OCI-LY1 (cell line): ENCODE data around the gene ZNF350.
A peak's percentile ranks its signal among the peaks of the same experiment; 100 is the strongest.

Source experiments
- H2AFZ ChIP-seq: fragments of 200-600 bp; sonication (generic), shearing (Covaris generic); 2 replicates; pipeline ENCODE4 v1.6.0; 2014; ENCODE audit warnings: antibody characterized with exemption, mild to moderate bottlenecking, low read length
- H3F3A ChIP-seq: fragments of 200-600 bp; sonication (generic), shearing (Covaris generic); 2 replicates; pipeline ENCODE4 v1.6.0; 2014; ENCODE audit warnings: mild to moderate bottlenecking, antibody characterized with exemption, low read length, moderate library complexity; ENCODE audit not compliant: insufficient read depth
- H3K27ac ChIP-seq: fragments of 200-600 bp; sonication (generic); 2 replicates; pipeline ENCODE4 v1.5.1; 2014; ENCODE audit warnings: low read length, mixed run types, mild to moderate bottlenecking, low read depth; ENCODE audit not compliant: poor library complexity, severe bottlenecking
- H3K27me3 ChIP-seq: fragments of 200-600 bp; sonication (generic); 2 replicates; pipeline ENCODE4 v1.6.0; 2014; ENCODE audit warnings: antibody characterized with exemption, mild to moderate bottlenecking, low read length, moderate library complexity; ENCODE audit not compliant: insufficient read depth
- H3K36me3 ChIP-seq: fragments of 200-600 bp; sonication (generic); 2 replicates; pipeline ENCODE4 v1.6.1; 2014; ENCODE audit warnings: mild to moderate bottlenecking, antibody characterized with exemption, low read length, moderate library complexity, mixed read lengths; ENCODE audit not compliant: insufficient read depth
- H3K4me1 ChIP-seq: fragments of 200-600 bp; sonication (generic); 2 replicates; pipeline ENCODE4 v1.5.1; 2014; ENCODE audit warnings: mild to moderate bottlenecking, low read length, moderate library complexity; ENCODE audit not compliant: insufficient read depth, severe bottlenecking
- H3K4me2 ChIP-seq: fragments of 200-600 bp; sonication (generic), shearing (Covaris generic); 2 replicates; pipeline ENCODE4 v1.6.1; 2014; ENCODE audit warnings: low read length
- H3K4me3 ChIP-seq: fragments of 200-600 bp; sonication (generic); 2 replicates; pipeline ENCODE4 v1.5.1; 2014; ENCODE audit warnings: low read length, low read depth, mild to moderate bottlenecking, mixed read lengths; ENCODE audit not compliant: poor library complexity, severe bottlenecking
- H3K79me2 ChIP-seq: fragments of 200-600 bp; shearing (Covaris generic); 2 replicates; pipeline ENCODE4 v1.6.1; 2016; ENCODE audit warnings: mixed run types, low read length, mixed read lengths; ENCODE audit not compliant: insufficient read depth
- H3K9ac ChIP-seq: fragments of 200-600 bp; sonication (generic), shearing (Covaris generic); 2 replicates; pipeline ENCODE4 v1.6.1; 2014; ENCODE audit warnings: mild to moderate bottlenecking, low read length, mixed read lengths
- H3K9me2 ChIP-seq: fragments of 200-600 bp; sonication (generic), shearing (Covaris generic); 2 replicates; pipeline ENCODE4 v1.6.1; 2014; ENCODE audit warnings: low read depth, mild to moderate bottlenecking, low read length, mixed read lengths
- H3K9me3 ChIP-seq: fragments of 200-600 bp; shearing (Covaris generic); 2 replicates; pipeline ENCODE4 v1.6.1; 2014; ENCODE audit warnings: low read length, mixed read lengths
- H4K20me1 ChIP-seq: fragments of 200-600 bp; sonication (generic), shearing (Covaris generic); 2 replicates; pipeline ENCODE4 v1.6.0; 2016; ENCODE audit warnings: mild to moderate bottlenecking, low read length; ENCODE audit not compliant: insufficient read depth
- EZH2 ChIP-seq: fragments of 200-600 bp; sonication (generic), shearing (Covaris generic); IDR thresholded peaks from 2 replicates; pipeline ENCODE4 v1.8.0; 2017; ENCODE audit warnings: borderline replicate concordance, mixed run types, mild to moderate bottlenecking, antibody characterized with exemption, low read length, moderate library complexity, mixed read lengths
- TF ChIP-seq, protein P1 (sequence below): fragments of 200-600 bp; sonication (generic), shearing (Covaris generic); IDR thresholded peaks from 2 replicates; pipeline ENCODE4 v1.5.1; 2017; ENCODE audit warnings: mild to moderate bottlenecking, antibody characterized with exemption, low read length, moderate library complexity, mixed read lengths

The ZNF350 gene

DNA sequence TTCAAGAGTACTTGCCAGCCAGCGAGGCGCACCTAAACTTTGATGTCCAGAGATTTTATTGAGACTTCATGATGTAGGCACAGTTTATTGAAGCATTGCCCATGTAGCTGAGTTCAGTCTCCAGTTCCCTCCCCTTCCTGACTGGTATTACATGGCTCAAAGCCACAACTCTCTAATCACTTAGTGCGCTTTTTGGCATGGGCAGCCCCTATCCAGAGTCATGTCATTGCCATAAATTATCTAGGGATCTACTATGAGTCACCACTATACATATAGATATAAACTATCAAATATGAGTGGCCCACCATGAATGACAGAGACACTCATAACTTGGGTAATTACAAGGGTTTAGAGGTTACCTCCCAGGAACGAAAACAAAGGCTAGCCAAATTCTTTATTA, 33.9 kb upstream of the ZNF350 start:
- no peaks in the 10 kb centered on the region for H3F3A ChIP-seq

DNA sequence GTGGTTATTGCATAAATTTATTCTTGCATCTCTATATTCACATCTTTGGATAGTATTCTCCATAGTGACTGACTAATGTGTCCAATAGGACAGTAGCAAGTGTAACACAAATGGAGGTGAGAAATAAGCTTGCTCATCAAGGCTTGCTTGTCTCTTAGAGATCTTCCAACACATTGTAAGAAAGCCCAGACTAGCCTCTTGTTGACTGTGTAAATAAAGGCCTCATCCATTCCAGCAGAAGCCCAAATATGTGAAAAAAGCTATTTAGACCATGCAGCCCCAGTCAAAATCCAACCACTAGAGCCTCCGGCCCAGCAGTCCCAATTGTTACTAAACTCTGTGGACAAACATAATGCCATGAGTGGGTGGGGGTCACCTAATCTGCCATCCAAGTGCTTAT, 24.0 kb upstream of the ZNF350 start:
- no peaks in the 10 kb centered on the region for H4K20me1 ChIP-seq
- no peak overlapping the region for H3K27ac ChIP-seq

More for the DNA sequence above, 33.9 kb upstream of the ZNF350 start:
- Histone ChIP-seq H3K27me3 (no peaks in the 10 kb centered on the region), H3K4me1 (no peaks in the 10 kb centered on the region), H3K27ac (no peak overlapping the region), H3K9me3 (peaks cover 57% of the 10 kb centered on the region), H4K20me1 (no peaks in the 10 kb centered on the region), H3K4me3 (no peak overlapping the region), H3K9me2 (no peaks in the 10 kb centered on the region), H3K4me2 (no peak overlapping the region), H3K36me3 (peaks cover 98% of the 10 kb centered on the region), H3K79me2 (no peaks in the 10 kb centered on the region; the same call in 1 of the 2 replicates), H2AFZ (no peak overlapping the region), H3K9ac (no peak overlapping the region)
- TF ChIP-seq, protein P1, sequence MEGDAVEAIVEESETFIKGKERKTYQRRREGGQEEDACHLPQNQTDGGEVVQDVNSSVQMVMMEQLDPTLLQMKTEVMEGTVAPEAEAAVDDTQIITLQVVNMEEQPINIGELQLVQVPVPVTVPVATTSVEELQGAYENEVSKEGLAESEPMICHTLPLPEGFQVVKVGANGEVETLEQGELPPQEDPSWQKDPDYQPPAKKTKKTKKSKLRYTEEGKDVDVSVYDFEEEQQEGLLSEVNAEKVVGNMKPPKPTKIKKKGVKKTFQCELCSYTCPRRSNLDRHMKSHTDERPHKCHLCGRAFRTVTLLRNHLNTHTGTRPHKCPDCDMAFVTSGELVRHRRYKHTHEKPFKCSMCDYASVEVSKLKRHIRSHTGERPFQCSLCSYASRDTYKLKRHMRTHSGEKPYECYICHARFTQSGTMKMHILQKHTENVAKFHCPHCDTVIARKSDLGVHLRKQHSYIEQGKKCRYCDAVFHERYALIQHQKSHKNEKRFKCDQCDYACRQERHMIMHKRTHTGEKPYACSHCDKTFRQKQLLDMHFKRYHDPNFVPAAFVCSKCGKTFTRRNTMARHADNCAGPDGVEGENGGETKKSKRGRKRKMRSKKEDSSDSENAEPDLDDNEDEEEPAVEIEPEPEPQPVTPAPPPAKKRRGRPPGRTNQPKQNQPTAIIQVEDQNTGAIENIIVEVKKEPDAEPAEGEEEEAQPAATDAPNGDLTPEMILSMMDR, result no peak
- no peak for TF ChIP-seq EZH2

DNA sequence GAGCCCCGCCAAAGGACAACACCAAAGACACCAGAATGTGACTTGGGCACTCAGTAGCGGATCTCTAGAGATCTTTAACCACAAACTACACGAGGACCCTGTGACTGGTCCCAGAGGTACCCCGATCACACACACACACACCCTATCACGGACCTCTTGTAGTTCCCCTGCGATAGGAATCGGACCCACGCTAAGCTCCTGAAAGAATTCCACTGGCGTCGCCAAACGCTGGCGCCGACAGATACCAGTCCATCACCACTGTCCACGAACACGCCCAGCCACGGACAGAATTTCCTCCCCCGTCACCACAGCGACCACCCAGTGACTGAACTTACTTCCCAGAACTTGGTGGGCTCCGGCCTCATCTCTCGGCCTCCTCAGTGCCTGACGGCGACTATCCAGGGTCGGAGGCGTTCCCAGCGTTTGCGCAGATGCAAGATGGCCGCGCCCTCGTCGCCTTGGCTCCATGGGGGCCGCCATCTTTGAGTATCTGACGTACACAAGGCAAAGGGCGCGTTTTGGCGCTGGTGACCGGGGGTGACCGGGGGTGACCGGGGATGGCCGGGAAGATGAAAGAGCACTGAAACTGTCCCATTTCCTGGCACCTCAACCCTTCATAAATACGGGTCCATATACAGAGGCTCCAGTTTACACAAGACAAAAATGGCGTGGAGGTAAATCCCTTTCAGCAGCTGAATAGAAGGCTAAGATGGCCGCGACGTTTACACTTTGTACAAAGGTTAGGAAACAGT, 21.3 kb upstream of the ZNF350 start, which contains the start of gene ZNF615:
TSS of gene ZNF615 (minus strand) at position 406 of the 752 bp plus-strand sequence. CDS start 4,500 bp downstream, outside the sequence.
- Histone ChIP-seq H3K4me3 (peak within 1 kb of the TSS; percentile 80), H3K4me2 (peak within 1 kb of the TSS; percentile 70), H3K9me3 (peaks cover 15% of the 10 kb centered on the region), H3K9me2 (no peaks in the 10 kb centered on the region), H3K4me1 (peaks cover 8% of the 10 kb centered on the region), H3K27me3 (no peaks in the 10 kb centered on the region), H4K20me1 (no peaks in the 10 kb centered on the region), H3F3A (no peaks in the 10 kb centered on the region), H3K27ac (peak within 1 kb of the TSS; percentile 61), H3K79me2 (no peaks in the 10 kb centered on the region), H3K9ac (peak within 1 kb of the TSS; percentile 75), H3K36me3 (peaks cover 18% of the 10 kb centered on the region), H2AFZ (peak within 1 kb of the TSS; percentile 57)
- TF ChIP-seq EZH2, result no peak
- TF ChIP-seq, protein P1, result no peak

More for the DNA sequence above, 24.0 kb upstream of the ZNF350 start:
- Histone ChIP-seq H3K9ac (no peak overlapping the region), H3K4me1 (peaks cover 8% of the 10 kb centered on the region), H3K4me3 (no peak overlapping the region), H3K9me3 (peaks cover 17% of the 10 kb centered on the region), H3K9me2 (no peaks in the 10 kb centered on the region), H3K27me3 (no peaks in the 10 kb centered on the region), H3K36me3 (peaks cover 31% of the 10 kb centered on the region), H3F3A (no peaks in the 10 kb centered on the region), H2AFZ (no peak overlapping the region), H3K4me2 (no peak overlapping the region), H3K79me2 (no peaks in the 10 kb centered on the region)
- TF ChIP-seq, protein P1, result no peak
- no peak for TF ChIP-seq EZH2
